Activated naive CD4-positive, alpha-beta T cell treated with anti-CD3 and anti-CD28 coated beads, Interleukin-2, amount 50 U/mL, for 72 hours (primary cell): Measurements from ENCODE around the gene RNGTT. TPM values are rescaled to one million over a fixed set of nuclear protein-coding genes. Genes with fewer than 3 reads are reported as not detected.

Experiments used
- ATAC-seq, 2 donors: fragments of 150-1000 bp; cut with Tn5 transposase; 2 replicates each; pipeline ENCODE4 v1.10.0; 2021; ENCODE audit warnings: mild to moderate bottlenecking in 2 of 2, moderate library complexity in 2 of 2
- DNase-seq, 2 donors: peaks; one replicate each; pipeline ENCODE4 v3.0.0; 2021 to 2022; ENCODE audit warnings: low spot score in 2 of 2
- H3K27ac Mint-ChIP-seq, 2 donors: one replicate each; pipeline ENCODE4 v1.8.0; 2022; ENCODE audit warnings: mild to moderate bottlenecking in 2 of 2, mixed read lengths in 2 of 2
- H3K36me3 Mint-ChIP-seq, 2 donors: one replicate each; pipeline ENCODE4 v1.8.0; 2022; ENCODE audit warnings: mixed read lengths in 2 of 2
- H3K9me3 Mint-ChIP-seq, 2 donors: one replicate each; pipeline ENCODE4 v1.8.0; 2022; ENCODE audit warnings: mixed read lengths in 2 of 2
- total RNA-seq, 2 donors: library from RNA; stranded (reverse); gene quantifications; one replicate each; pipeline ENCODE4 v1.2.3, GENCODE V29; 2022

The RNGTT gene
- total RNA-seq, 2 donors from 2014 or later: 22.3 to 28.7 TPM

GRCh38 chr6:88566746-88567534 lies 396.5 kb downstream of the RNGTT start:
- peaks cover 6 to 7% of the 10 kb centered on the region in 2 donors for H3K9me3 Mint-ChIP-seq
- ATAC-seq: no peak
- no peak for DNase-seq
- no peaks in the 10 kb centered on the region for H3K36me3 Mint-ChIP-seq
- H3K27ac Mint-ChIP-seq: peak overlapping the region in 1 of 2 donors; percentile 57

GRCh38 chr6:88565836-88566235 lies 397.6 kb downstream of the RNGTT start:
- DNase-seq (no peak), ATAC-seq (no peak)
- H3K27ac Mint-ChIP-seq: no peak overlapping the region
- H3K9me3 Mint-ChIP-seq: peaks cover 2 to 7% of the 10 kb centered on the region in 2 donors
- H3K36me3 Mint-ChIP-seq: no peaks in the 10 kb centered on the region

- Mint-ChIP-seq H3K36me3 (no peaks in the 10 kb centered on the region), H3K27ac (no peak overlapping the region), H3K9me3 (peaks cover 0 to 7% of the 10 kb centered on the region in 2 donors)
- ATAC-seq (no peak), DNase-seq (no peak)
Observed at GRCh38 chr6:88565409-88565811, 398.0 kb downstream of the RNGTT start.

- no peak for ATAC-seq
Observed at GRCh38 chr6:88563277-88563625, 400.2 kb downstream of the RNGTT start.

GRCh38 chr6:88562353-88563276 lies 400.8 kb downstream of the RNGTT start:
- H3K27ac Mint-ChIP-seq: no peak overlapping the region
- no peak for DNase-seq
- no peaks in the 10 kb centered on the region for H3K36me3 Mint-ChIP-seq
- no peaks in the 10 kb centered on the region for H3K9me3 Mint-ChIP-seq
- no peak for ATAC-seq

More at GRCh38 chr6:88563277-88563625, 400.2 kb downstream of the RNGTT start:
- Mint-ChIP-seq H3K27ac (no peak overlapping the region), H3K36me3 (no peaks in the 10 kb centered on the region), H3K9me3 (no peaks in the 10 kb centered on the region)
- no peak for DNase-seq

GRCh38 chr6:88561954-88562315 lies 401.5 kb downstream of the RNGTT start:
- DNase-seq (no peak), ATAC-seq (no peak)
- Mint-ChIP-seq H3K9me3 (no peaks in the 10 kb centered on the region), H3K36me3 (no peaks in the 10 kb centered on the region), H3K27ac (no peak overlapping the region)

- Mint-ChIP-seq H3K36me3 (no peaks in the 10 kb centered on the region), H3K27ac (no peak overlapping the region), H3K9me3 (no peaks in the 10 kb centered on the region)
- no peak for DNase-seq
- no peak for ATAC-seq
Observed at GRCh38 chr6:88561034-88561953, 402.1 kb downstream of the RNGTT start.

Other genes starting within 250 kb of the RNGTT start
- 100 to 1,000 TPM in 1 of 2 donors, 10 to 100 TPM in 1; 97.3 to 150 TPM for gene PNRC1, start 117.1 kb upstream of the RNGTT start, total RNA-seq
- under 1 TPM; 0.48 to 0.53 TPM for gene SRSF12, start 154.5 kb upstream of the RNGTT start, total RNA-seq
- gene PM20D2, start 182.4 kb upstream of the RNGTT start, total RNA-seq: 10 to 100 TPM in 1 of 2 donors, 1 to 10 TPM in 1; 5.5 to 17.6 TPM